Upper lobe of left lung (tissue), 6 donors: Measurements from ENCODE around the gene LGALS12. TPM values are rescaled to one million over a fixed set of nuclear protein-coding genes. Genes with fewer than 3 reads are reported as not detected.
"Not testable (repeated sequence)": the region's sequence is repeated elsewhere in the genome, so short reads cannot be mapped to it uniquely, and the experiment has no call there.

Experiments
- ATAC-seq, 2 donors: fragments of 200-7000 bp; cut with Tn5 transposase; one replicate each; pipeline ENCODE4 v1.9.1; 2022; ENCODE audit warnings: mild to moderate bottlenecking in 2 of 2, moderate library complexity in 2 of 2; ENCODE audit not compliant: low FRiP score in 2 of 2
- DNase-seq, 2 donors: peaks; one replicate each; pipeline ENCODE4 v3.0.0-alpha.2; 2019 to 2020
- H3K27ac ChIP-seq, 4 donors: fragments of 200-600 bp; sonication (generic); one replicate each; pipeline ENCODE4 v1.5.1; 2016 to 2019
- H3K27me3 ChIP-seq, 4 donors: fragments of 200-600 bp; sonication (generic); one replicate each; pipeline ENCODE4 v1.5.1; 2017 to 2019
- H3K36me3 ChIP-seq, 4 donors: fragments of 200-600 bp; sonication (generic); one replicate each; pipeline ENCODE4 v1.5.1; 2016 to 2019
- H3K4me1 ChIP-seq, 4 donors: fragments of 200-600 bp; sonication (generic); one replicate each; pipeline ENCODE4 v1.5.1; 2018 to 2019
- H3K4me3 ChIP-seq, 4 donors: fragments of 200-600 bp; sonication (generic); one replicate each; pipeline ENCODE4 v1.5.1; 2017 to 2019; ENCODE audit warnings: mild to moderate bottlenecking in 2 of 4, moderate library complexity in 1 of 4
- H3K9me3 ChIP-seq, 4 donors: fragments of 200-600 bp; sonication (generic); one replicate each; pipeline ENCODE4 v1.5.1; 2018 to 2019
- CTCF ChIP-seq, 6 experiments: fragments of 450-650 bp in 4 of 6; fragments of 200-600 bp in 2 of 6; sonication (generic) in 2 of 6; IDR thresholded peaks; one replicate each; pipeline ENCODE4 v1.5.1; 2016 to 2019; ENCODE audit warnings: antibody characterized with exemption in 6 of 6
- EP300 ChIP-seq, 4 donors: sonication (generic); formaldehyde crosslinking; IDR thresholded peaks; one replicate each; pipeline ENCODE4 v1.5.1; 2017; ENCODE audit warnings: antibody characterized with exemption in 4 of 4, control low read depth in 2 of 4
- POLR2A ChIP-seq, 4 donors: fragments of 450-650 bp; IDR thresholded peaks; one replicate each; pipeline ENCODE4 v1.5.1; 2016 to 2017; ENCODE audit warnings: antibody characterized with exemption in 4 of 4, mild to moderate bottlenecking in 2 of 4
- POLR2AphosphoS5 ChIP-seq, 2 donors: sonication (generic); formaldehyde crosslinking; IDR thresholded peaks; one replicate each; pipeline ENCODE4 v1.5.1; 2017; ENCODE audit warnings: antibody characterized with exemption in 2 of 2
- WGBS, 2 donors: methylation state at CpG; one replicate each; pipeline ENCODE4 v1.1.5; 2017 to 2018; 5-methylcytosine and 5-hydroxymethylcytosine counted together
- total RNA-seq, 6 donors: library from RNA; depleted of rRNA in 4 of 6; stranded (reverse); fragments of >200 nt in 4 of 6; gene quantifications; one replicate each; pipeline versions ENCODE4 v1.1.0 to v1.2.1, GENCODE V29; 2016 to 2021
- donor health status: DM: no; HTN: no; CAD: no; lungs with moderate emphysema.
- donor health status: DM: no; HTN: yes; CAD: no; lungs with severe emphysema.

The LGALS12 gene
- total RNA-seq, 6 donors from 2014 or later, result 0.61 to 1.8 (median 0.76) TPM; not detected in 2

GRCh38 chr11:63521896-63522295, 16.0 kb downstream of the LGALS12 start:
- WGBS, 2 donors, result 85 to 87% methylated on average over 2 of the region's 2 CpGs
- no peaks in the 10 kb centered on the region for H3K4me1 ChIP-seq
- no peak overlapping the region for H3K27ac ChIP-seq
- no peak for TF ChIP-seq CTCF (IDR thresholded peaks at IDR 0.05)
- TF ChIP-seq POLR2A (IDR thresholded peaks at IDR 0.05), result no peak
- no peak for TF ChIP-seq EP300 (IDR thresholded peaks at IDR 0.05)
- no peak for TF ChIP-seq POLR2AphosphoS5 (IDR thresholded peaks at IDR 0.05)
- peaks cover 0 to 7% (median 2%) of the 10 kb centered on the region in 4 donors for H3K9me3 ChIP-seq
- DNase-seq (no peak), ATAC-seq (no peak)
- no peaks in the 10 kb centered on the region for H3K36me3 ChIP-seq
- H3K27me3 ChIP-seq, result no peaks in the 10 kb centered on the region
- H3K4me3 ChIP-seq, result no peak overlapping the region

DNA sequence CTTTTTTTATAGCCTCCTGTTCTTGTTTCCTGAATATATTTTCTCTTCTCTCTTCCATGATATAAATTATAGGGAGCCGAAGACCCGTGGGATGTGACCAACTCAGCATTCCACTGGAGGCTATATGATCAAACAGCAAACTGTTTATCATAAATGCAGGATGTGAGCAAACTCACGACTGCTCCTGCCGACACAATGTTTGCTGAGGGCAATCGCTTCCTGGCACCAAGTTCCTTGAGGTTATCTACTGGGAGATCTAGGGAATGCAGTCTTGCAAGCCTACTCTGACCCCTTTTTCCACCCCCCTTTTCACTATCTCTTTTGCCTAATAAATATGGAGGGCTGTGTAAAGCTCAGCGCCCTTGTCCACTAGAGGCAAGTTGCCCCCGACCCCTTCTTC, 17.3 kb downstream of the LGALS12 start:
- 63 to 65% methylated on average over 7 of the region's 7 CpGs for WGBS, 2 donors
- H3K9me3 ChIP-seq, result peaks cover 0 to 7% (median 2%) of the 10 kb centered on the region in 4 donors
- H3K4me3 ChIP-seq, result no peak overlapping the region
- ATAC-seq, result no peak
- TF ChIP-seq CTCF (IDR thresholded peaks at IDR 0.05) (no peak), POLR2A (IDR thresholded peaks at IDR 0.05) (no peak), EP300 (IDR thresholded peaks at IDR 0.05) (no peak), POLR2AphosphoS5 (IDR thresholded peaks at IDR 0.05) (no peak)
- H3K36me3 ChIP-seq, result no peaks in the 10 kb centered on the region
- no peaks in the 10 kb centered on the region for H3K27me3 ChIP-seq
- no peak overlapping the region for H3K27ac ChIP-seq
- H3K4me1 ChIP-seq, result peaks cover 0 to 3% (median 0%) of the 10 kb centered on the region in 4 donors
- DNase-seq, result no peak

DNA sequence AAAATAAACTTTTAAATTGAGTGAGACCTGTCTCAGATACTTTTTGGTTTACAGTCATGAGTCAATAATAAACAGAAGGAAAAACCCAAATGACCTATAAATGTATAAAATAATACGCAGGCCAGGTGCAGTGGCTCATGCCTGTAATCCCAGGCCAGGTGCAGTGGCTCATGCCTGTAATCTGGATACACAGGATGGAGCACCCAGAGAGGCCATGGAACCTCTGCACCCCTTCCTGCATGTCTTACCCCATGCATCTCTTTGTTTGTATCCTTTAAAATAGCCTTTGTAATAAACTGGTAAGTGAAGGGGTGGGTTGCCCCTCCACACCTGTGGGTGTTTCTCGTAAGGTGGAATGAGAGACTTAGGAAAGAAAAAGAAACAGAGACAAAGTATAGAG, 21.8 kb downstream of the LGALS12 start:
- peaks cover 0 to 7% (median 2%) of the 10 kb centered on the region in 4 donors for H3K9me3 ChIP-seq
- DNase-seq, result no peak
- H3K36me3 ChIP-seq, result no peaks in the 10 kb centered on the region
- TF ChIP-seq POLR2AphosphoS5 (IDR thresholded peaks at IDR 0.05), result no peak
- TF ChIP-seq POLR2A (IDR thresholded peaks at IDR 0.05), result no peak
- TF ChIP-seq CTCF (IDR thresholded peaks at IDR 0.05), result no peak
- no peak for TF ChIP-seq EP300 (IDR thresholded peaks at IDR 0.05)
- ATAC-seq, result no peak
- WGBS, 2 donors, result 86 to 88% methylated on average over 2 of the region's 2 CpGs
- no peaks in the 10 kb centered on the region for H3K27me3 ChIP-seq
- H3K4me3 ChIP-seq, result no peak overlapping the region
- peaks cover 10 to 28% (median 21%) of the 10 kb centered on the region in 4 donors for H3K4me1 ChIP-seq
- H3K27ac ChIP-seq, result peak overlapping the region; percentile 25 to 70 (median 40)

DNA sequence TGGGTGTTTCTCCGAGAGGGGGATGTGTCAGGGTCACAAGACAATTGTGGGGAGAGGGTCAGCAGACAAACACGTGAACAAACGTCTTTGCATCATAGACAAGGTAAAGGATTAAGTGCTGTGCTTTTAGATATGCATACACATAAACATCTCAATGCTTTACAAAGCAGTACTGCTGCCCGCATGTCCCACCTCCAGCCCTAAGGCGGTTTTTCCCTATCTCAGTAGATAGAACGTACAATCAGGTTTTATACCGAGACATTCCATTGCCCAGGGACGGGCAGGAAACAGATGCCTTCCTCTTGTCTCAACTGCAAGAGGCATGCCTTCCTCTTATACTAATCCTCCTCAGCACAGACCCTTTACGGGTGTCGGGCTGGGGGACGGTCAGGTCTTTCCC, 22.3 kb downstream of the LGALS12 start:
- not testable (repeated sequence) for H3K27me3 ChIP-seq, DNase-seq, H3K36me3 ChIP-seq, H3K9me3 ChIP-seq, H3K4me3 ChIP-seq, ATAC-seq
- Histone ChIP-seq H3K27ac (peak overlapping the region; percentile 25 to 70 (median 40)), H3K4me1 (peaks cover 10 to 28% (median 21%) of the 10 kb centered on the region in 4 donors)
- WGBS, 2 donors, result 32 to 39% methylated on average over 3 to 7 of the region's 11 CpGs

- H3K27ac ChIP-seq, result peak overlapping the region; percentile 42 to 76 (median 63)
- WGBS, 2 donors, result 73 to 81% methylated on average over 1 of the region's 3 CpGs
Measured at GRCh38 chr11:63528729-63529278, 22.9 kb downstream of the LGALS12 start.

GRCh38 chr11:63529373-63529772, 23.5 kb downstream of the LGALS12 start:
- WGBS, 2 donors, result 75 to 86% methylated on average over 6 of the region's 6 CpGs
- peaks cover 10 to 28% (median 21%) of the 10 kb centered on the region in 4 donors for H3K4me1 ChIP-seq
- H3K27ac ChIP-seq, result peak overlapping the region; percentile 42 to 76 (median 63)
- not testable (repeated sequence) for DNase-seq, H3K4me3 ChIP-seq, ATAC-seq, H3K27me3 ChIP-seq, H3K36me3 ChIP-seq, H3K9me3 ChIP-seq

More at GRCh38 chr11:63528729-63529278, 22.9 kb downstream of the LGALS12 start:
- not testable (repeated sequence) for H3K9me3 ChIP-seq, H3K36me3 ChIP-seq, H3K4me3 ChIP-seq, DNase-seq, ATAC-seq, H3K27me3 ChIP-seq
- peaks cover 10 to 28% (median 21%) of the 10 kb centered on the region in 4 donors for H3K4me1 ChIP-seq
